ENCODE data around the gene RIPOR2.

- TF ChIP-seq CTCF (conservative IDR thresholded peaks at IDR 0.05; ENCODE audit: low read depth in 2 of 2) (no peak), EZH2 (IDR thresholded peaks at IDR 0.05; ENCODE audit: low read depth, unreplicated experiment) (no peak), CREB1 (CRISPR knock-in tag; IDR thresholded peaks at IDR 0.05; ENCODE audit: low read depth) (no peak), REST (IDR thresholded peaks at IDR 0.05; ENCODE audit: unreplicated experiment) (no peak), POLR2AphosphoS5 (IDR thresholded peaks at IDR 0.05; ENCODE audit: low read depth) (no peak), EZH2phosphoT487 (IDR thresholded peaks at IDR 0.05; ENCODE audit: unreplicated experiment) (no peak), ZNF331 (CRISPR knock-in tag; IDR thresholded peaks at IDR 0.05; ENCODE audit: low read depth) (no peak), JUNB (IDR thresholded peaks at IDR 0.05; ENCODE audit: unreplicated experiment) (no peak), STAT1 (IDR thresholded peaks at IDR 0.05; ENCODE audit: unreplicated experiment) (no peak), ZNF114 (CRISPR knock-in tag; IDR thresholded peaks at IDR 0.05) (no peak), NANOG (IDR thresholded peaks at IDR 0.05; ENCODE audit: borderline replicate concordance) (no peak)
- TF ChIP-seq, protein P1, sequence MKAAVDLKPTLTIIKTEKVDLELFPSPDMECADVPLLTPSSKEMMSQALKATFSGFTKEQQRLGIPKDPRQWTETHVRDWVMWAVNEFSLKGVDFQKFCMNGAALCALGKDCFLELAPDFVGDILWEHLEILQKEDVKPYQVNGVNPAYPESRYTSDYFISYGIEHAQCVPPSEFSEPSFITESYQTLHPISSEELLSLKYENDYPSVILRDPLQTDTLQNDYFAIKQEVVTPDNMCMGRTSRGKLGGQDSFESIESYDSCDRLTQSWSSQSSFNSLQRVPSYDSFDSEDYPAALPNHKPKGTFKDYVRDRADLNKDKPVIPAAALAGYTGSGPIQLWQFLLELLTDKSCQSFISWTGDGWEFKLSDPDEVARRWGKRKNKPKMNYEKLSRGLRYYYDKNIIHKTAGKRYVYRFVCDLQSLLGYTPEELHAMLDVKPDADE (IDR thresholded peaks at IDR 0.05): no peak
These were observed 27.7 kb downstream of the RIPOR2 start for GRCh38 chr6:24907919-24908649.

Data from GM23338 (cell line).